Hematopoietic multipotent progenitor cell treated with erythropoietin and hydrocortisone succinate and interleukin-3 and kit ligand, for 17 days (in vitro differentiated cells): ENCODE data around the gene IRF7.

Experiments
- DNase-seq: peaks from one replicate; pipeline ENCODE4 v3.0.0-alpha.2; 2015; ENCODE audit warnings: low spot score

The IRF7 gene

GRCh38 chr11:607971-608659 lies 7.6 kb downstream of the IRF7 start:
- no peak for DNase-seq

GRCh38 chr11:607020-607780 lies 8.6 kb downstream of the IRF7 start:
- no peak for DNase-seq

GRCh38 chr11:606245-606644 lies 9.5 kb downstream of the IRF7 start:
- DNase-seq: no peak

- DNase-seq: no peak
These were observed 10.2 kb downstream of the IRF7 start for GRCh38 chr11:605286-606129.

GRCh38 chr11:603154-603553 lies 12.6 kb downstream of the IRF7 start:
- no peak for DNase-seq

- no peak for DNase-seq
These were observed 14.0 kb downstream of the IRF7 start for GRCh38 chr11:601573-602245.

- no peak for DNase-seq
These were observed 17.6 kb downstream of the IRF7 start for GRCh38 chr11:598005-598680.

GRCh38 chr11:597166-597725 lies 18.5 kb downstream of the IRF7 start:
- DNase-seq: no peak

GRCh38 chr11:596374-596773 lies 19.4 kb downstream of the IRF7 start:
- DNase-seq: no peak

- DNase-seq: no peak
These were observed 20.4 kb downstream of the IRF7 start for GRCh38 chr11:595400-595799.

- DNase-seq: no peak
These were observed 22.4 kb downstream of the IRF7 start for GRCh38 chr11:593347-593746.

GRCh38 chr11:592918-593317 lies 22.8 kb downstream of the IRF7 start:
- DNase-seq: no peak

- no peak for DNase-seq
These were observed 23.2 kb downstream of the IRF7 start for GRCh38 chr11:592501-592900.

GRCh38 chr11:590997-591396 lies 24.8 kb downstream of the IRF7 start:
- DNase-seq: no peak

- no peak for DNase-seq
These were observed 26.0 kb downstream of the IRF7 start for GRCh38 chr11:589798-590197.

- no peak for DNase-seq
These were observed 27.8 kb downstream of the IRF7 start for GRCh38 chr11:587978-588380.

GRCh38 chr11:587546-587945 lies 28.2 kb downstream of the IRF7 start:
- DNase-seq: no peak

- no peak for DNase-seq
These were observed 29.1 kb downstream of the IRF7 start for GRCh38 chr11:586376-587316.

- no peak for DNase-seq
These were observed 31.5 kb downstream of the IRF7 start for GRCh38 chr11:584287-584686.

GRCh38 chr11:581752-582151 lies 34.0 kb downstream of the IRF7 start:
- DNase-seq: no peak
